ENCODE results near the gene HMGA1. TPM values are rescaled to one million over a fixed set of nuclear protein-coding genes. Genes with fewer than 3 reads are reported as not detected.

The HMGA1 gene
- total and polyA plus RNA-seq, 2 of the 13 experiments (the other 11 are each of a cell fraction or from before 2014, with no cell fraction given), result 117 to 145 TPM

DNA sequence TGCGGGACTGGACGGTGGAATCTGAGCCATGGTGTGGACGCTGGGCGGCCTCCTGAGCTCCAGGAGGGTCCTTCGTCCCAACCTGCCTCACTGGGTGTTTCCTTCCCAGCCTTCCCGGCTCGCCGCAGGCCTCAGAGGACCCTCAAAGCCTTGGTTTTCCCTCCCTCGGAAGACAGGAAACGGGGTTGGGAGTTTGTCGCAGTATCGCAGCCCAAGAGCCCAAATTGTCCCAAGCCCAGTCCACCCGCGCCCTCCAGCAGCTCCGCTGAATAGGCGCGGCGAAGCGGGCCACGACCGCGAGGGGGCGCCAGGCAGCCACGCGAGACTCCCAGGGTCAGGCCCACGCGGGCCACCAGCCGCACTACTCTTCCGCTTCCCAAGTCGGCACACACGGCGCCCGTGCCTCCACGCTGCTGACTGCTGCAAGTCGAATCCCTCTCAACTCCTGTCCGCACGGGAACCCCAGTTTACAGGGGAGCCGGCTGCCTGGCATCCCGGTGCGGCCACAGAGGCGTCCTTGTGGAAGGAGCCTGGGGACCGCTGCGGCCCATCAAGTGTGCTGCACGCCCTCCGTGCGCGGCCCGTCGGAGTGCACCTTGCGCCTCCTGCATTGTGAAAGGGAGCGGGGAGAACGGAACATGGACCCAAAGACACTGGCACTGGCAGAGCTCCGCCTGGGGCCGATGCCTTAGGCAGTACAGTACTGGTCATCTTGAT is 40.4 kb upstream of the HMGA1 start (continued):
- TF ChIP-seq FOXJ3 (CRISPR knock-in tag; IDR thresholded peaks at IDR 0.05; ENCODE audit: borderline replicate concordance) (no peak), HNRNPL (IDR thresholded peaks at IDR 0.05; ENCODE audit: low read depth, low read length) (0 out of 2 replicates have a peak, but pooled peaks have one; percentile 25), MED13 (CRISPR knock-in tag; IDR thresholded peaks at IDR 0.05) (no peak), JDP2 (CRISPR knock-in tag; IDR thresholded peaks at IDR 0.05; ENCODE audit: borderline replicate concordance) (no peak), ZNF160 (CRISPR knock-in tag; IDR thresholded peaks at IDR 0.05) (no peak), SSRP1 (CRISPR knock-in tag; IDR thresholded peaks at IDR 0.05) (no peak), CAMTA2 (CRISPR knock-in tag; IDR thresholded peaks at IDR 0.05; ENCODE audit: borderline replicate concordance) (0 out of 2 replicates have a peak, but pooled peaks have one; percentile 90), ZNF101 (CRISPR knock-in tag; IDR thresholded peaks at IDR 0.05; ENCODE audit: borderline replicate concordance, low read depth) (no peak), ADNP (CRISPR knock-in tag; IDR thresholded peaks at IDR 0.05) (no peak), ZNF891 (CRISPR knock-in tag; IDR thresholded peaks at IDR 0.05) (peak; percentile 51; the same call in 1 of the 2 replicates), ZNF451 (CRISPR knock-in tag; IDR thresholded peaks at IDR 0.05) (0 out of 2 replicates have a peak, but pooled peaks have one; percentile 40), SMAD3 (CRISPR knock-in tag; IDR thresholded peaks at IDR 0.05) (no peak; the same call in 1 of the 2 replicates), ZMAT3 (CRISPR knock-in tag; conservative IDR thresholded peaks at IDR 0.05) (no peak), PTBP1 (IDR thresholded peaks at IDR 0.05; ENCODE audit: low read depth, low read length, poor library complexity, severe bottlenecking) (peak; percentile 70), NR2F6 (IDR thresholded peaks at IDR 0.05) (no peak), NR2F6 (CRISPR knock-in tag; IDR thresholded peaks at IDR 0.05) (peak; percentile 58; the same call in 1 of the 2 replicates), SMAD9 (CRISPR knock-in tag; IDR thresholded peaks at IDR 0.05) (no peak), EP300 (IDR thresholded peaks at IDR 0.05; ENCODE audit: low read depth in 2 of 2, low read length in 2 of 2) (no peak), EP300 (CRISPR knock-in tag; IDR thresholded peaks at IDR 0.05; ENCODE audit: borderline replicate concordance) (0 out of 2 replicates have a peak, but pooled peaks have one; percentile 20), ZNF256 (CRISPR knock-in tag; conservative IDR thresholded peaks at IDR 0.05) (no peak; the same call in 1 of the 2 replicates), ONECUT2 (CRISPR knock-in tag; IDR thresholded peaks at IDR 0.05) (no peak), SNAPC2 (CRISPR knock-in tag; IDR thresholded peaks at IDR 0.05) (no peak)
- TF ChIP-seq, protein P1, sequence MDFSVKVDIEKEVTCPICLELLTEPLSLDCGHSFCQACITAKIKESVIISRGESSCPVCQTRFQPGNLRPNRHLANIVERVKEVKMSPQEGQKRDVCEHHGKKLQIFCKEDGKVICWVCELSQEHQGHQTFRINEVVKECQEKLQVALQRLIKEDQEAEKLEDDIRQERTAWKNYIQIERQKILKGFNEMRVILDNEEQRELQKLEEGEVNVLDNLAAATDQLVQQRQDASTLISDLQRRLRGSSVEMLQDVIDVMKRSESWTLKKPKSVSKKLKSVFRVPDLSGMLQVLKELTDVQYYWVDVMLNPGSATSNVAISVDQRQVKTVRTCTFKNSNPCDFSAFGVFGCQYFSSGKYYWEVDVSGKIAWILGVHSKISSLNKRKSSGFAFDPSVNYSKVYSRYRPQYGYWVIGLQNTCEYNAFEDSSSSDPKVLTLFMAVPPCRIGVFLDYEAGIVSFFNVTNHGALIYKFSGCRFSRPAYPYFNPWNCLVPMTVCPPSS (IDR thresholded peaks at IDR 0.05), result no peak
- TF ChIP-seq, protein P2, sequence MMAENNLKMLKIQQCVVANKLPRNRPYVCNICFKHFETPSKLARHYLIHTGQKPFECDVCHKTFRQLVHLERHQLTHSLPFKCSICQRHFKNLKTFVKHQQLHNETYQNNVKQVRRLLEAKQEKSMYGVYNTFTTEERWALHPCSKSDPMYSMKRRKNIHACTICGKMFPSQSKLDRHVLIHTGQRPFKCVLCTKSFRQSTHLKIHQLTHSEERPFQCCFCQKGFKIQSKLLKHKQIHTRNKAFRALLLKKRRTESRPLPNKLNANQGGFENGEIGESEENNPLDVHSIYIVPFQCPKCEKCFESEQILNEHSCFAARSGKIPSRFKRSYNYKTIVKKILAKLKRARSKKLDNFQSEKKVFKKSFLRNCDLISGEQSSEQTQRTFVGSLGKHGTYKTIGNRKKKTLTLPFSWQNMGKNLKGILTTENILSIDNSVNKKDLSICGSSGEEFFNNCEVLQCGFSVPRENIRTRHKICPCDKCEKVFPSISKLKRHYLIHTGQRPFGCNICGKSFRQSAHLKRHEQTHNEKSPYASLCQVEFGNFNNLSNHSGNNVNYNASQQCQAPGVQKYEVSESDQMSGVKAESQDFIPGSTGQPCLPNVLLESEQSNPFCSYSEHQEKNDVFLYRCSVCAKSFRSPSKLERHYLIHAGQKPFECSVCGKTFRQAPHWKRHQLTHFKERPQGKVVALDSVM (CRISPR knock-in tag; IDR thresholded peaks at IDR 0.05), result no peak; the same call in 1 of the 2 replicates
- TF ChIP-seq, protein P3, sequence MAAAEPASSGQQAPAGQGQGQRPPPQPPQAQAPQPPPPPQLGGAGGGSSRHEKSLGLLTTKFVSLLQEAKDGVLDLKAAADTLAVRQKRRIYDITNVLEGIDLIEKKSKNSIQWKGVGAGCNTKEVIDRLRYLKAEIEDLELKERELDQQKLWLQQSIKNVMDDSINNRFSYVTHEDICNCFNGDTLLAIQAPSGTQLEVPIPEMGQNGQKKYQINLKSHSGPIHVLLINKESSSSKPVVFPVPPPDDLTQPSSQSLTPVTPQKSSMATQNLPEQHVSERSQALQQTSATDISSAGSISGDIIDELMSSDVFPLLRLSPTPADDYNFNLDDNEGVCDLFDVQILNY (CRISPR knock-in tag; conservative IDR thresholded peaks at IDR 0.05), result no peak
- TF ChIP-seq, protein P4, sequence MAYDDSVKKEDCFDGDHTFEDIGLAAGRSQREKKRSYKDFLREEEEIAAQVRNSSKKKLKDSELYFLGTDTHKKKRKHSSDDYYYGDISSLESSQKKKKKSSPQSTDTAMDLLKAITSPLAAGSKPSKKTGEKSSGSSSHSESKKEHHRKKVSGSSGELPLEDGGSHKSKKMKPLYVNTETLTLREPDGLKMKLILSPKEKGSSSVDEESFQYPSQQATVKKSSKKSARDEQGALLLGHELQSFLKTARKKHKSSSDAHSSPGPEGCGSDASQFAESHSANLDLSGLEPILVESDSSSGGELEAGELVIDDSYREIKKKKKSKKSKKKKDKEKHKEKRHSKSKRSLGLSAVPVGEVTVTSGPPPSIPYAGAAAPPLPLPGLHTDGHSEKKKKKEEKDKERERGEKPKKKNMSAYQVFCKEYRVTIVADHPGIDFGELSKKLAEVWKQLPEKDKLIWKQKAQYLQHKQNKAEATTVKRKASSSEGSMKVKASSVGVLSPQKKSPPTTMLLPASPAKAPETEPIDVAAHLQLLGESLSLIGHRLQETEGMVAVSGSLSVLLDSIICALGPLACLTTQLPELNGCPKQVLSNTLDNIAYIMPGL (CRISPR knock-in tag; IDR thresholded peaks at IDR 0.05; ENCODE audit: borderline replicate concordance in 1 of 2, low read depth in 1 of 2), result peak; percentile 94 to 97

All from HepG2 (cell line).